H1 (cell line): Measurements from ENCODE around the gene ZNF213. TPM values are rescaled to one million over a fixed set of nuclear protein-coding genes. Genes with fewer than 3 reads are reported as not detected.
A peak's percentile ranks its signal among the peaks of the same experiment; 100 is the strongest.

Source experiments
- CHD2 ChIP-seq: IDR thresholded peaks from 2 replicates; pipeline ENCODE4 v1.6.1; 2012; ENCODE audit warnings: low read length, improper control_type of control experiment
- GABPA ChIP-seq: IDR thresholded peaks from 2 replicates; pipeline ENCODE4 v1.6.1; 2011; ENCODE audit warnings: mild to moderate bottlenecking, low read length, moderate library complexity, borderline replicate concordance; ENCODE audit not compliant: insufficient read depth
- SIX5 ChIP-seq: IDR thresholded peaks from 2 replicates; pipeline ENCODE4 v1.6.1; 2011; ENCODE audit warnings: mild to moderate bottlenecking, low read depth, low read length
- TAF1 ChIP-seq: IDR thresholded peaks from 2 replicates; pipeline ENCODE4 v1.6.1; 2011; ENCODE audit warnings: mild to moderate bottlenecking, low read depth, low read length
- polyA plus RNA-seq, 7 experiments: library from polyadenylated mRNA; depleted of rRNA in 3 of 7; stranded (reverse) in 5 of 7; unstranded in 2 of 7; fragments of >200 nt in 5 of 7; fragments of 200-250 nt in 2 of 7; gene quantifications; 1 replicate in 5 of 7; 2 replicates in 1 of 7; 4 replicates in 1 of 7; pipeline versions ENCODE4 v1.2.1 to v1.2.3, GENCODE V29; 2011 to 2013; ENCODE audit warnings: missing spikeins in 2 of 7, mixed read lengths in 2 of 7
- total RNA-seq: library from RNA; stranded (reverse); fragmentation: NEBNext Ultra II Directional; extraction: Animal tissue kit (Norgen Biotek cat#: 25700); gene quantifications from 2 replicates; pipeline ENCODE4 v1.2.1, GENCODE V29; 2021

Gene ZNF213
- total and polyA plus RNA-seq, 2 of the 8 experiments (the other 6 are each of a cell fraction or from before 2014, with no cell fraction given) = 1.6 to 6.9 TPM

GRCh38 chr16:3123986-3124886 is 10.6 kb upstream of the ZNF213 start (continued):
- TF ChIP-seq GABPA (peak; percentile 78; the same call in 1 of the 2 replicates), SIX5 (no peak), CHD2 (no peak), TAF1 (peak; percentile 56; the same call in 1 of the 2 replicates)
